ENCODE results near the gene PRR3. TPM values are rescaled to one million over a fixed set of nuclear protein-coding genes. Genes with fewer than 3 reads are reported as not detected.
"Not testable (repeated sequence)": the region's sequence is repeated elsewhere in the genome, so short reads cannot be mapped to it uniquely, and the experiment has no call there.

PRR3 gene
- total RNA-seq, 5 donors from 2014 or later (not counting 1 experiment from before 2014, with no cell fraction given), result 12.8 to 22.1 (median 19.7) TPM

DNA sequence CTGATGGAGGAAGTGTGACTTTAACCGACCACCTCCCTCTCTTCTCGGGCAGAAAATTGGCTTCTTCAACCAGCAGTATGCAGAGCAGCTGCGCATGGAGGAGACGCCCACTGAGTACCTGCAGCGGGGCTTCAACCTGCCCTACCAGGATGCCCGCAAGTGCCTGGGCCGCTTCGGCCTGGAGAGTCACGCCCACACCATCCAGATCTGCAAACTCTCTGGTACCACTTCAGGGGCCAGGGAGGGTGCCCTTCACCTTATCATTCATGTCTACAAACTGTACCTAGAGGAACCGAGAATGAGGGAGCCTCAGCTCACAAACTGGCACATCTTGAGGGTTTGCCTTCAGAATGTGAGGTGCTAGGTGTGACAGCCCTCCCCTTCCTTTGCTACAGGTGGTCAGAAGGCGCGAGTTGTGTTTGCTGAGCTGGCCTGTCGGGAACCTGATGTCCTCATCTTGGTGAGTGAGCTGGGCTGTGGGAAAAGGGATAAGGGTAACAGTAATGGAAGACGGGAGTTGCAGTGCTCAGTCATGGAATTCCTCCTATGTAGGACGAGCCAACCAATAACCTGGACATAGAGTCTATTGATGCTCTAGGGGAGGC lies 32.8 kb downstream of the PRR3 start:
- Mint-ChIP-seq H3K4me1 (peaks cover 3 to 8% (median 8%) of the 10 kb centered on the region in 3 donors), H3K36me3 (peaks cover 55% of the 10 kb centered on the region), H3K4me3 (no peak overlapping the region), H3K27me3 (no peaks in the 10 kb centered on the region), H3K9me3 (no peaks in the 10 kb centered on the region), H3K27ac (peak overlapping the region in 1 of 2 donors; percentile 41)
- Histone ChIP-seq H3K4me3 (ENCODE audit: control insufficient read depth in 1 of 2, extremely low read depth in 1 of 2, low read length in 1 of 2) (no peak overlapping the region), H3K36me3 (ENCODE audit: control insufficient read depth in 2 of 2, extremely low read depth in 1 of 2, insufficient read depth in 1 of 2, low read length in 1 of 2) (peaks cover 12 to 75% of the 10 kb centered on the region in 2 donors), H3K27ac (ENCODE audit: low read length) (no peak overlapping the region), H3K9me3 (no peaks in the 10 kb centered on the region), H3K4me1 (ENCODE audit: control insufficient read depth in 1 of 2, extremely low read depth in 1 of 2, insufficient read depth in 2 of 2, low read length in 2 of 2) (no peaks in the 10 kb centered on the region), H3K27me3 (replicated peaks in 1 of 2; ENCODE audit: control insufficient read depth in 2 of 2, extremely low read depth in 1 of 2, insufficient read depth in 2 of 2, low read length in 1 of 2) (no peaks in the 10 kb centered on the region)
- DNase-seq, result no peak
- 91% methylated on average over 7 of the region's 15 CpGs for WGBS (ENCODE audit: insufficient coverage)
- CTCF ChIA-PET, result no interaction called here
- POLR2A ChIA-PET, result interaction anchor here in 1 of 2 donors (1.1 kb wide), 1 partner anchor 25 kb away, joined by 11 read pairs; no protein-coding TSS in a partner anchor
- no peak for ATAC-seq (replicated peaks in 1 of 4)

GRCh38 chr6:30590509-30590908 lies 33.4 kb downstream of the PRR3 start:
- POLR2A ChIA-PET, result interaction anchor here in 1 of 2 donors (1.0 to 1.1 kb wide), 2 partner anchors 24 to 46 kb away, joined by 4 to 11 read pairs; no protein-coding TSS in a partner anchor

DNA sequence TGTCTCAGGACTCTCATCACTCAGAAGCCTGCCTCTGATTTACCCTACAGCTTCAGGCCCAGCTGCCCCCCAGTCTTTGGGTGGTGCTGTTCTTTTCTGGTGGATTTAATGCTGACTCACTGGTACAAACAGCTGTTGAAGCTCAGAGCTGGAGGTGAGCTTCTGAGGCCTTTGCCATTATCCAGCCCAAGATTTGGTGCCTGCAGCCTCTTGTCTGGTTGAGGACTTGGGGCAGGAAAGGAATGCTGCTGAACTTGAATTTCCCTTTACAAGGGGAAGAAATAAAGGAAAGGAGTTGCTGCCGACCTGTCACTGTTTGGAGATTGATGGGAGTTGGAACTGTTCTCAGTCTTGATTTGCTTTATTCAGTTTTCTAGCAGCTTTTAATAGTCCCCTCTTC lies 33.9 kb downstream of the PRR3 start:
- Mint-ChIP-seq H3K4me3 (no peak overlapping the region), H3K9me3 (no peaks in the 10 kb centered on the region), H3K4me1 (peaks cover 3 to 8% (median 8%) of the 10 kb centered on the region in 3 donors), H3K27ac (peak overlapping the region in 1 of 2 donors; percentile 34), H3K27me3 (no peaks in the 10 kb centered on the region), H3K36me3 (peaks cover 47% of the 10 kb centered on the region)
- ATAC-seq (replicated peaks in 1 of 4), result peak in 1 of 4 experiments; percentile 24
- Histone ChIP-seq H3K4me3 (ENCODE audit: control insufficient read depth in 1 of 2, extremely low read depth in 1 of 2, low read length in 1 of 2) (no peak overlapping the region), H3K4me1 (ENCODE audit: control insufficient read depth in 1 of 2, extremely low read depth in 1 of 2, insufficient read depth in 2 of 2, low read length in 2 of 2) (no peaks in the 10 kb centered on the region), H3K9me3 (no peaks in the 10 kb centered on the region), H3K36me3 (ENCODE audit: control insufficient read depth in 2 of 2, extremely low read depth in 1 of 2, insufficient read depth in 1 of 2, low read length in 1 of 2) (peaks cover 6 to 65% of the 10 kb centered on the region in 2 donors), H3K27me3 (replicated peaks in 1 of 2; ENCODE audit: control insufficient read depth in 2 of 2, extremely low read depth in 1 of 2, insufficient read depth in 2 of 2, low read length in 1 of 2) (no peaks in the 10 kb centered on the region), H3K27ac (ENCODE audit: low read length) (no peak overlapping the region)
- POLR2A ChIA-PET, result interaction anchor here (0.6 to 1.1 kb wide), 3 partner anchors 24 to 111 kb away, joined by 4 to 14 read pairs (median 11); no protein-coding TSS in a partner anchor
- no CpG with 5 or more reads among the region's 1 CpG for WGBS (ENCODE audit: insufficient coverage)
- CTCF ChIA-PET, result interaction anchor here in 1 of 2 donors (0.6 kb wide), 1 partner anchor 46 kb away, joined by 3 read pairs; no protein-coding TSS in a partner anchor
- DNase-seq, result no peak

More at GRCh38 chr6:30590509-30590908, 33.4 kb downstream of the PRR3 start:
- DNase-seq (no peak), ATAC-seq (replicated peaks in 1 of 4) (no peak)
- Histone ChIP-seq H3K36me3 (ENCODE audit: control insufficient read depth in 2 of 2, extremely low read depth in 1 of 2, insufficient read depth in 1 of 2, low read length in 1 of 2) (peaks cover 11 to 70% of the 10 kb centered on the region in 2 donors), H3K4me3 (ENCODE audit: control insufficient read depth in 1 of 2, extremely low read depth in 1 of 2, low read length in 1 of 2) (no peak overlapping the region), H3K4me1 (ENCODE audit: control insufficient read depth in 1 of 2, extremely low read depth in 1 of 2, insufficient read depth in 2 of 2, low read length in 2 of 2) (no peaks in the 10 kb centered on the region), H3K9me3 (no peaks in the 10 kb centered on the region), H3K27ac (ENCODE audit: low read length) (no peak overlapping the region), H3K27me3 (replicated peaks in 1 of 2; ENCODE audit: control insufficient read depth in 2 of 2, extremely low read depth in 1 of 2, insufficient read depth in 2 of 2, low read length in 1 of 2) (no peaks in the 10 kb centered on the region)
- no peaks in the 10 kb centered on the region for H3K9me3 Mint-ChIP-seq
- H3K27ac Mint-ChIP-seq, result peak overlapping the region in 1 of 2 donors; percentile 41
- H3K4me3 Mint-ChIP-seq, result no peak overlapping the region
- no peaks in the 10 kb centered on the region for H3K27me3 Mint-ChIP-seq
- CTCF ChIA-PET, result interaction anchor here in 1 of 2 donors (0.6 kb wide), 1 partner anchor 46 kb away, joined by 3 read pairs; no protein-coding TSS in a partner anchor
- peaks cover 3 to 8% (median 8%) of the 10 kb centered on the region in 3 donors for H3K4me1 Mint-ChIP-seq
- H3K36me3 Mint-ChIP-seq, result peaks cover 49% of the 10 kb centered on the region
- 85% methylated on average over 5 of the region's 8 CpGs for WGBS (ENCODE audit: insufficient coverage)

DNA sequence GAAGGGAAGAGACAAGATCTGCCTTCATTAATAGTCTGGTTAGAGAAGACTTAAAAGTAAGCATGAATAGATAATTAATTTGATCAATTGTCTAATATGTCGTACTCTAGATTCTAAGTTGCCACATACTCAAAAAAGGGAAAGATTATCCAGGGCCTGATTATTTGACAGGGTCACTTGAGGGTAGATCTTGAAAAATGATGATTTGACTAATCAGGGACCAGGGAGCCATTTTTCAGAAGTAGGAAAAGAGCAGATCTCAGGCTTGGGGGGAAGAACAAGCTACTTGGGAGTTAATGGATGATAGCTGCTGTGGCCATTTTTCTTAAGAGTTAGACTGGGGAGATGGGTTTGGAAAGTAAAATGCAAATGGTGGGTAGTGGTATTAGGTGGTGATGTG lies 35.2 kb downstream of the PRR3 start:
- no peak for DNase-seq
- WGBS (ENCODE audit: insufficient coverage), result no CpG with 5 or more reads among the region's 1 CpG
- Mint-ChIP-seq H3K4me1 (peaks cover 6 to 12% (median 11%) of the 10 kb centered on the region in 3 donors), H3K9me3 (no peaks in the 10 kb centered on the region), H3K27me3 (no peaks in the 10 kb centered on the region), H3K36me3 (peaks cover 40% of the 10 kb centered on the region), H3K27ac (peak overlapping the region in 1 of 2 donors; percentile 30), H3K4me3 (no peak overlapping the region)
- ChIA-PET CTCF (interaction anchor here in 1 of 2 donors (0.6 to 1.4 kb wide), 3 partner anchors 12 to 82 kb away, joined by 3 to 5 read pairs (median 4); no protein-coding TSS in a partner anchor), POLR2A (interaction anchor here in 1 of 2 donors (0.6 to 1.1 kb wide), 2 partner anchors 23 to 36 kb away, joined by 5 to 13 read pairs; partner anchors contain the start of gene GNL1)
- Histone ChIP-seq H3K4me3 (ENCODE audit: control insufficient read depth in 1 of 2, extremely low read depth in 1 of 2, low read length in 1 of 2) (no peak overlapping the region), H3K27me3 (replicated peaks in 1 of 2; ENCODE audit: control insufficient read depth in 2 of 2, extremely low read depth in 1 of 2, insufficient read depth in 2 of 2, low read length in 1 of 2) (no peaks in the 10 kb centered on the region), H3K27ac (ENCODE audit: low read length) (no peak overlapping the region), H3K9me3 (no peaks in the 10 kb centered on the region), H3K36me3 (ENCODE audit: control insufficient read depth in 2 of 2, extremely low read depth in 1 of 2, insufficient read depth in 1 of 2, low read length in 1 of 2) (peaks cover 3 to 53% of the 10 kb centered on the region in 2 donors), H3K4me1 (ENCODE audit: control insufficient read depth in 1 of 2, extremely low read depth in 1 of 2, insufficient read depth in 2 of 2, low read length in 2 of 2) (peaks cover 0 to 2% of the 10 kb centered on the region in 2 experiments)
- ATAC-seq (replicated peaks in 1 of 4), result no peak

- peak; percentile 78 to 83 (median 80) for ATAC-seq (replicated peaks in 1 of 4)
- not testable (repeated sequence) for H3K27ac ChIP-seq (ENCODE audit: low read length); H3K9me3 Mint-ChIP-seq; H3K27me3 Mint-ChIP-seq; H3K9me3 ChIP-seq; H3K27me3 ChIP-seq (replicated peaks in 1 of 2; ENCODE audit: control insufficient read depth in 2 of 2, extremely low read depth in 1 of 2, insufficient read depth in 2 of 2, low read length in 1 of 2); H3K4me3 ChIP-seq (ENCODE audit: control insufficient read depth in 1 of 2, extremely low read depth in 1 of 2, low read length in 1 of 2); H3K4me3 Mint-ChIP-seq
- peaks cover 18 to 37% of the 10 kb centered on the region in 2 donors for H3K36me3 ChIP-seq (ENCODE audit: control insufficient read depth in 2 of 2, extremely low read depth in 1 of 2, insufficient read depth in 1 of 2, low read length in 1 of 2)
- peaks cover 6 to 26% of the 10 kb centered on the region in 2 experiments for H3K4me1 ChIP-seq (ENCODE audit: control insufficient read depth in 1 of 2, extremely low read depth in 1 of 2, insufficient read depth in 2 of 2, low read length in 2 of 2)
- peaks cover 18% of the 10 kb centered on the region for H3K36me3 Mint-ChIP-seq
- peak overlapping the region; percentile 26 to 62 for H3K27ac Mint-ChIP-seq
- WGBS (ENCODE audit: insufficient coverage), result 77% methylated on average over 7 of the region's 15 CpGs
- peaks cover 13 to 25% (median 14%) of the 10 kb centered on the region in 3 donors for H3K4me1 Mint-ChIP-seq
- POLR2A ChIA-PET, result interaction anchor here (0.5 to 1.3 kb wide), 8 partner anchors 10 to 1192 kb away, joined by 3 to 9 read pairs (median 4); no protein-coding TSS in a partner anchor
- CTCF ChIA-PET, result interaction anchor here (0.6 to 3.4 kb wide), 21 partner anchors 10 to 986 kb away, joined by 3 to 26 read pairs (median 6); partner anchors contain the start of gene ABCF1 (in 1 of the 2)
- DNase-seq, result peak; percentile 34 to 88 (median 76)
Measured at GRCh38 chr6:30597315-30598144, 40.4 kb downstream of the PRR3 start.
